ENCODE results near the gene CBX4.
A peak's percentile ranks its signal among the peaks of the same experiment; 100 is the strongest.

The CBX4 gene

GRCh38 chr17:79813297-79814126 is 25.7 kb downstream of the CBX4 start:
- Histone ChIP-seq H4K20me1 (ENCODE audit: insufficient read depth, low read length) (no peaks in the 10 kb centered on the region), H3K27me3 (replicated peaks; ENCODE audit: insufficient read depth, low read length) (peaks cover 76% of the 10 kb centered on the region), H2AFZ (ENCODE audit: low read length) (no peak overlapping the region), H3K27ac (ENCODE audit: low read length) (no peak overlapping the region), H3F3A (ENCODE audit: insufficient read depth, low read length) (no peaks in the 10 kb centered on the region), H3K4me2 (ENCODE audit: low read depth, low read length) (no peak overlapping the region), H3K36me3 (replicated peaks; ENCODE audit: insufficient read depth, low read length) (no peaks in the 10 kb centered on the region), H3K9me3 (replicated peaks; ENCODE audit: insufficient read depth, low read length) (no peaks in the 10 kb centered on the region), H3K9me2 (replicated peaks; ENCODE audit: insufficient read depth, low read length) (no peaks in the 10 kb centered on the region), H3K4me1 (ENCODE audit: low read length) (no peaks in the 10 kb centered on the region), H3K4me3 (ENCODE audit: low read length) (no peak overlapping the region), H3K9ac (ENCODE audit: low read length) (no peak overlapping the region), H3K79me2 (ENCODE audit: low read length) (no peaks in the 10 kb centered on the region)
- no peak for TF ChIP-seq EZH2phosphoT487 (IDR thresholded peaks at IDR 0.05; ENCODE audit: low read length)
- TF ChIP-seq CTCF (IDR thresholded peaks at IDR 0.05; ENCODE audit: low read length), result no peak
- no peak for TF ChIP-seq EZH2 (optimal IDR thresholded peaks at IDR 0.05; ENCODE audit: low read depth, low read length)
- no peak for DNase-seq

- no peak overlapping the region for H3K4me3 ChIP-seq (ENCODE audit: low read length)
- no peak overlapping the region for H3K9ac ChIP-seq (ENCODE audit: low read length)
- H3K79me2 ChIP-seq (ENCODE audit: low read length), result no peaks in the 10 kb centered on the region
- H4K20me1 ChIP-seq (ENCODE audit: insufficient read depth, low read length), result no peaks in the 10 kb centered on the region
- no peaks in the 10 kb centered on the region for H3K9me3 ChIP-seq (replicated peaks; ENCODE audit: insufficient read depth, low read length)
- H3K27me3 ChIP-seq (replicated peaks; ENCODE audit: insufficient read depth, low read length), result peaks cover 76% of the 10 kb centered on the region
- H2AFZ ChIP-seq (ENCODE audit: low read length), result no peak overlapping the region
- DNase-seq, result no peak
- no peak for TF ChIP-seq CTCF (IDR thresholded peaks at IDR 0.05; ENCODE audit: low read length)
- no peak; the same call in 1 of the 2 replicates for TF ChIP-seq EZH2phosphoT487 (IDR thresholded peaks at IDR 0.05; ENCODE audit: low read length)
- TF ChIP-seq EZH2 (optimal IDR thresholded peaks at IDR 0.05; ENCODE audit: low read depth, low read length), result peak; percentile 55
- H3K4me2 ChIP-seq (ENCODE audit: low read depth, low read length), result no peak overlapping the region
- H3K36me3 ChIP-seq (replicated peaks; ENCODE audit: insufficient read depth, low read length), result no peaks in the 10 kb centered on the region
- H3K4me1 ChIP-seq (ENCODE audit: low read length), result no peaks in the 10 kb centered on the region
- H3K27ac ChIP-seq (ENCODE audit: low read length), result no peak overlapping the region
- no peaks in the 10 kb centered on the region for H3K9me2 ChIP-seq (replicated peaks; ENCODE audit: insufficient read depth, low read length)
- H3F3A ChIP-seq (ENCODE audit: insufficient read depth, low read length), result no peaks in the 10 kb centered on the region
Observed at GRCh38 chr17:79812353-79813258, 26.6 kb downstream of the CBX4 start.

GRCh38 chr17:79811868-79812352 is 27.3 kb downstream of the CBX4 start:
- H3K4me1 ChIP-seq (ENCODE audit: low read length), result no peaks in the 10 kb centered on the region
- no peak overlapping the region for H3K9ac ChIP-seq (ENCODE audit: low read length)
- H3F3A ChIP-seq (ENCODE audit: insufficient read depth, low read length), result no peaks in the 10 kb centered on the region

More at GRCh38 chr17:79811868-79812352, 27.3 kb downstream of the CBX4 start:
- Histone ChIP-seq H3K4me3 (ENCODE audit: low read length) (no peak overlapping the region), H3K79me2 (ENCODE audit: low read length) (no peaks in the 10 kb centered on the region), H3K27ac (ENCODE audit: low read length) (no peak overlapping the region), H2AFZ (ENCODE audit: low read length) (no peak overlapping the region), H3K27me3 (replicated peaks; ENCODE audit: insufficient read depth, low read length) (peaks cover 76% of the 10 kb centered on the region), H3K9me2 (replicated peaks; ENCODE audit: insufficient read depth, low read length) (no peaks in the 10 kb centered on the region), H3K9me3 (replicated peaks; ENCODE audit: insufficient read depth, low read length) (no peaks in the 10 kb centered on the region), H3K36me3 (replicated peaks; ENCODE audit: insufficient read depth, low read length) (no peaks in the 10 kb centered on the region), H3K4me2 (ENCODE audit: low read depth, low read length) (no peak overlapping the region), H4K20me1 (ENCODE audit: insufficient read depth, low read length) (no peaks in the 10 kb centered on the region)
- TF ChIP-seq CTCF (IDR thresholded peaks at IDR 0.05; ENCODE audit: low read length) (no peak), EZH2 (optimal IDR thresholded peaks at IDR 0.05; ENCODE audit: low read depth, low read length) (peak; percentile 40)
- no peak for DNase-seq
